ENCODE results near the gene SRGAP2C.
"Not testable (repeated sequence)": the region's sequence is repeated elsewhere in the genome, so short reads cannot be mapped to it uniquely, and the experiment has no call there.

DNA sequence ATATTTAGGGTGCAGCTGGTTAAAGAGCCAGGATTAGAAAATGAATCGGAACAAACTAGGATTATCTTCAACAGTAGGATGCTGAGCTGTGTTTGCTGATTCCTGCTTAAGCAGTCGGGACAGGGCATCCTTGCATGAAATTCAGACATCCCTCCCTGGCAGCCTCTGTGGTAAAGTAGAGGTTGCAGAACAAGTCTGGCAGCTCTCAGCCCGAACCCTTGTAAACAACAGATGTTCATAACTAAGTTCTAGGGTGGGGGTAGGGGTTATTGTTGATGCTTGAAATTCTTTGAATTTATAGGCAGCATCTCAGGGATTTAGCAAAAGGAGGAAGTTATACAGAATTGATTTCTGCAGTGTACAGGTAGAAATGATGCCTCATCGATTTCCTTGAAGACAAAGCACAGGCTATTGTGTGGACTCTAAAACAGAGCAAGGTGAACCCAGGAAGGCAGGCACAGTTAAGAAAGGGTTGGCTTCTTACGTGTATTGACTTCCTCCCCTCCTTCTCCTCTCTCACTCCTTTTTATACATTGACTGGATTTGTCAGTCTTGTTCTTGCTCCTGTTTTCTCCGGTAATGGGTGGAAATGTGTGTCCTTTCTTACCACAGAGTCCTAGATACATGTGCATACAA is 114.9 kb downstream of the SRGAP2C start:
- TF ChIP-seq, protein P1, sequence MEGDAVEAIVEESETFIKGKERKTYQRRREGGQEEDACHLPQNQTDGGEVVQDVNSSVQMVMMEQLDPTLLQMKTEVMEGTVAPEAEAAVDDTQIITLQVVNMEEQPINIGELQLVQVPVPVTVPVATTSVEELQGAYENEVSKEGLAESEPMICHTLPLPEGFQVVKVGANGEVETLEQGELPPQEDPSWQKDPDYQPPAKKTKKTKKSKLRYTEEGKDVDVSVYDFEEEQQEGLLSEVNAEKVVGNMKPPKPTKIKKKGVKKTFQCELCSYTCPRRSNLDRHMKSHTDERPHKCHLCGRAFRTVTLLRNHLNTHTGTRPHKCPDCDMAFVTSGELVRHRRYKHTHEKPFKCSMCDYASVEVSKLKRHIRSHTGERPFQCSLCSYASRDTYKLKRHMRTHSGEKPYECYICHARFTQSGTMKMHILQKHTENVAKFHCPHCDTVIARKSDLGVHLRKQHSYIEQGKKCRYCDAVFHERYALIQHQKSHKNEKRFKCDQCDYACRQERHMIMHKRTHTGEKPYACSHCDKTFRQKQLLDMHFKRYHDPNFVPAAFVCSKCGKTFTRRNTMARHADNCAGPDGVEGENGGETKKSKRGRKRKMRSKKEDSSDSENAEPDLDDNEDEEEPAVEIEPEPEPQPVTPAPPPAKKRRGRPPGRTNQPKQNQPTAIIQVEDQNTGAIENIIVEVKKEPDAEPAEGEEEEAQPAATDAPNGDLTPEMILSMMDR (IDR thresholded peaks at IDR 0.05; ENCODE audit: insufficient read depth, low read length, poor library complexity, severe bottlenecking), result not testable (repeated sequence)
- TF ChIP-seq EZH2phosphoT487 (conservative IDR thresholded peaks at IDR 0.05; ENCODE audit: low read length), result not testable (repeated sequence)

Measured in SU-DHL-6 (cell line).